NCI-H524 (cell line): ENCODE results near the gene PICK1.
"Not testable (repeated sequence)": the region's sequence is repeated elsewhere in the genome, so short reads cannot be mapped to it uniquely, and the experiment has no call there.

Source experiments
- DNase-seq, 2 experiments: peaks; one replicate each; lab custom pipeline; 2025; lab: John Stamatoyannopoulos, UW

PICK1 gene

DNA sequence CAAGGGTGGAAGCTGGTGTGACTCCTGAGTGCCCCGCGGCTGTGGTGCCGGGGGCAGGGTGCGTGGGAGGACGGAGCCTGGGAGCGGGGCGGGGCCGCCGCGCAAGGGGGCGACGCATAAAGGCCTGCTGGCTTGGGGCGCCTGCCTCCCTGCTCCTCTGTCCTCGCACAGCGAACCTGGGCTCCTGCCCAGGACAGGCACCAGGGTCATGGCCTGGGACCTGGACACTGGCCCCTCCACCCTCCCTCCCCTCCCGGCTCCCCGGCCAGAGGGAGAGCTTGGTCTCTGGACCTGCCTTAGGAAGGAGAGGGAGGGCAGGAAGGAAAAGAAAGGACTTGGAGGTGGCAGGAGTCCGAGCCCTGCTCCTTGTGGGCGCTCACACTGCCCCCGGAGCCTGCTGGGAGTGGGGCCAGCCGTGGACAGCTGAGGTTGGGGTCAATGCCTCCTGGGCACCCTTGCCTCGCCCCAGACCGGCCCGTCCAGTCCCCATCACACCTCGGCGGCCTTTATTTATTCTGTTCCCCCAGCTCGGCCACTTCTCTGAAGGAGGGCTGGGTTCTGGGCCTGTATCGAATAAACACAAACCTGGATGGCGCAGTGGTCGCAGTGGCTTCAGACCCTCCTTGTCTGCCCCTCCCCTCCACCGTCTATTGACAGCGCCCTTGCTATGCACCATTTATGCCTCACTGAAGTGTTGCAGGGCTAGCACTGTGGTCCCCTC, 18.1 kb downstream of the PICK1 start:
- DNase-seq, result no peak

- DNase-seq, result no peak
These were observed 18.8 kb downstream of the PICK1 start for GRCh38 chr22:38075961-38076360.

DNA sequence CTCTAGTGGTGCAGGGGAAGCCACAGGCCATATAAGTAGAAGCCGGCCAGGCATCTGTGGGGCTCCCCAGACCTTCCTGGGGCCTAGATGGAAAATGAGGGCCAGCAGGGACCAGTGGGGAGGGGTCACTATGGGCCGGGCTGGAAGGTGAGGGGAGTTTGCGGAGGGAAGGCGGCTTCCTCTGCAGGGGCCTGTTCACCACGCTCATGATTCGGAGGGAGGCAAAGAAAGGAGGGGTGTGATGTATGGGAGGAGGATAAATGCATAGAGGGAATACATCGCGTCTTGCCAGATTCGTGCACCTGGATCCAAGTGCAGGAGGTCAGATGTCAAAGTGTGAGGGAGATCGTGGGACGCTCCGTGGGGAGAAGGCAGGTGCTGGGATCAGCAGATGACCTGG, 19.9 kb downstream of the PICK1 start:
- DNase-seq, result no peak

GRCh38 chr22:38077595-38077994, 20.4 kb downstream of the PICK1 start:
- no peak for DNase-seq

GRCh38 chr22:38078046-38078840, 21.0 kb downstream of the PICK1 start:
- DNase-seq, result no peak

DNA sequence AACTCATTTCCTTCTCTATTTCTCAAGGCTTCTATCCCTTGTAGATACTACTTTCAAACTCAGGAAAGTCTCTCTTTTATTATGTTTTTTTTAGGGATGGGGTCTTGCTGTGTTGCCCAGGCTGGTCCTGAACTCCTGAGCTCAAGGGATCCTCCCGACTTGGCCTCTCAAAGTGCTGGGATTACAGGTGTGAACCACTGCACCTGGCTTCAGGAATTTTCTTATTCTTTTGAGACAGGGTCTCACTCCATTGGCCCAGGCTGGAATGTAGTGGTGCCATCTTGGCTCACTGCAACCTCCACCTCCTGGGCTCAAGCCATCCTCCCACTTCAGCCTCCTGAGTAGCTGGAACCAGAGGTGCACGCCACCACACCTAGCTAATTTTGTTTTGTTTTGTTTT, 22.0 kb downstream of the PICK1 start:
- DNase-seq, result not testable (repeated sequence)

DNA sequence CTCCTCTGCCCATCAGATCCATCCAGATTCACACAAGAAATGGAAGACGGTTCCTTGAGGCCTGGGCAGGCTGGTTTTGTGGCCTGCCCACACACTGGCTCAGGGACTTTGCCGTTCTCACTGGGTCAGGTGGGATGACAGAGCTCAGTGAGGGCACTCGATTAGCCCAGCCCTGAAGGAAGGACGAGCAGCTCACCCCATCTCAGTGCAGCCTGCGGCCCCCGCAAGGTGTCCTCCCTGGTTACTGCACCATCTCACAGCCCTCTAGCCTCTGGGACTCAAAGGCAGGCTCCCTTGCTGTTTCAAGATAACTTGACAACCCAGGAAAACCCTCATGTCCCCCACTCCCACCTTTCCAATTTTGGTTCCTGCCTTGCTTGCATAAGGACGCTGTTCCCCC, 22.6 kb downstream of the PICK1 start:
- no peak for DNase-seq

DNA sequence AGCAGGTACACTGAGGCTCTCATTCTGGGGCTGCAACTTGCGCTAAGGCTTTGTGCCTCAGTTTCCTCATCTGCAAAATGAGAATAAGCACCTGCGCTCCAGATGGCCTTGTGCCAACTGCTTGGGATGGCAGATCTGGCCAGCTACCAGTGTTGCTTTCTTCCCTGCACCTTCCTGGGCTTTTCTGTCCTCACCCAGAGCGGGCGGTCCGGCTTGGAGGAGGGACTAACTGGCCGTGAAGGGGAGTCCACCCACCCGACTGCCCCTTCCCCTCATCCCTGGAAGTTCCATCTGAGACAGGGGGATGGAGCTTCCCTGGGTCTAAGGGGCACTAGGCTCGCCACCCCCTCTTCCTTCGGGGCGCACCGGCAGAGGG, 23.3 kb downstream of the PICK1 start:
- DNase-seq, result no peak

DNA sequence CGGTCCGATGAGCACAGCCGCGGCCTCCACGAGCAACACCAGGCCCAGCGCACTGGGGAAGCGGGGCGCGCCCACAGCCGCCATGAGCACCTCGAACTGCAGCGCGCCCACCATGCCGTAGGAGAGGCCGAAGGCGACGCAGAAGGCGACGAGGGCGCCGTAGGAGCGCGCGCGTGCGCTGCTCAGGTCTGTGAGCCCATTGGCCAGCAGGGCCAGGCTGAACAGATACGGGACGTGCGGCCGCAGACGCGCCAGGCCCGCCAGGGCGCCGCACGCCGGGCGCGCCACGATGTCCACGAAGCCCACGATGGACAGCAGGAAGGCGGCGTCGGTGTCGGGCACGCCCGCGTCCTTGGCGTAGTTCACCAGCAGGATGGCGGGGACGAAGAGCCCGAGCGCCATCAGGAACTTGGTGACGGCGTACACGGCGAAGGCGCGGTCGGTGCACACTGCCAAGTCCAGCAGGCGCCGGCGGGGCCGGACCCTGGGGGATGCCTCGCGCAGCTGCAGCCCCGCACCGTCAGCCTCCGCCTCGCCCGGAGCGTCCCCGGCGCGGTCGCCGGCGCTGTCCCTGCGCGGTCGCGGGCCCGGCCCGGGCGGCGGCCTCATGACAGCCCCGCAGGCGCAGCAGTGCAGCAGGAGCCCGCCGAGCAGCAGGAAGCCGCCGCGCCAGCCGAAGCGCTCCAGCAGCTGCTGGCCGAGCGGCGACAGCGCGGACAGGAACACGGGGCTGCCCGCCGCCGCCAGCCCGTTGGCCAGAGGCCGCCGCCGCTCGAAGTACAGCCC, 23.8 kb downstream of the PICK1 start:
- DNase-seq, result no peak

GRCh38 chr22:38081636-38081940, 24.4 kb downstream of the PICK1 start:
- no peak for DNase-seq

DNA sequence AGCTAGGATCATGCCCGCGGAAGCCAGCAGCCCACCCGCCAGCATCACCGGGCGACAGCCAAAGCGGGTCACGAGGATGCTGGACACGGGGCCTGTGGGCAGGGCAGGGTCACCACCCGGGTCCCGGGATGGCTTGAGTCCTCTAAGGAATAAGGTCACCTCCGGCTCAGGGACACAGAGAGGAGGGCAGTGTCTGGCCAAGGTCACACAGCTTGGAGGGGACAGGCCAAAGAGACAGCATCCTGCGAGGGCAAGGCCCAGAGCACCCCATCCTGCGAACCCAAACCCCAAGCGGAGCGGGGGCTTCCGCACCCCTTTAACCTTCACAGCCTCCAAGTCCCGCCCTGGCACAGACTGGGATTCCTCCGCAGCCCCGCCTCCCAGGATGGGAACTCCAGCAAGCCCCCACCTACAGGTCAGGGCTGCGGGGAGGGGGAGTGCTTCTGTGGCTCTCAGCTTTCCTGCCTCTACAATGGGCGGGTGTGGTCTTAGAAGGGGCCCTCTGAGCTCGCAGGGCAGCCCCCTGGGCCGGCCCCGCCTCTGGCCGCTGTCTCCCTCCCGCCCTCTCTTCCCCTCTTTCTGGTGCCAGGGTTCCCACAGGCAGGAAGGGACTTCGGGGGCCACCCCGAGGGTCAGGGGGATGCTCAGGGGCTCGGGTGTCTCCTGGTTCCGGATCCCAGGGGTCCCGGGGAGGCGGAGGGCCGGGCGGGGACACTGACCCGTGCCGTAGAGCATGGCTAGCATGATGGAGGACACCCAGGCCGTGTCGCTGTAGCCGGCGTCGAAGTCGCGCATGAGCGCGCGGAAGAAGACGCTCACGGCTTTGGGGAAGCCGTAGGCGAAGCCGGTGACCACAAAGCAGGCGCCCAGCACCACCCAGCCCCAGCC, 25.0 kb downstream of the PICK1 start:
- DNase-seq, result no peak

- DNase-seq, result no peak
These were observed 25.9 kb downstream of the PICK1 start for GRCh38 chr22:38082986-38083710.

DNA sequence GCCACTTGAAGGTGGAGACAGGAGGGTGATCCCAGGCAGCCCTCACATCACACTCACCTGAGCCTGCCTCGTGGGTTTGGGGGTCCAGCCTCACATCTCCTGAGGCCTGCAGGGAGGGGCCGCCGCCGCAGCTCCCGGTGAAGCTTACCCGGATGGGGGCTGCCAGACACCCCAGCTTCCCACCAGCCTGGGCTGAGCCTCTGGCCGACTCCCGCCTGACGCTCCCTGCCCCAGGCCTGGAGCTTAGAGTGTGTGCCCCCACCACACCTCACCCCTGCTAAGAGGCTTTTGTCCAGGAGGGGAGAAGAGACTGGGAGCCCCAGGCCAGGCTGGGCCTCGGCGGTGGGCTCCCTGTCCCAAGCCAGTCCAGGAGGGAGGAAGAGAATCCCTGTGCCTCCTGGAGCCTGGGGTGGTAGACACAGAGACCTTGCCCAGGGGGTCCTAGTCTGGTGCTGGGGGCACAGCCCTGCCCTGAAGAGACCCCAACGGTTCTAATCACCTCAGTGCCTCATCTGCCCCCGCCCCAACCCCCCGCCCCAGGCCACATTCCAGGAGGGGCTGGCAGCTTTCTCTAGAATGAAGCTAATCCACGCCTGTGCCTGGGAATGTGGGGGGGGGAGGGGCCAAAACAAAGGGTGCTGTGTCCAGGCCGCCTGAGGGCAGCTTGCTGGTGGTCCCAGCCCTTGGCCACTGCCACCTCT, 26.9 kb downstream of the PICK1 start, which contains the start of gene SLC16A8:
Gene SLC16A8 (minus strand): TSS at position 254 of the 701 bp plus-strand sequence. CDS start 1,311 bp downstream, outside the sequence.
- DNase-seq, result no peak

DNA sequence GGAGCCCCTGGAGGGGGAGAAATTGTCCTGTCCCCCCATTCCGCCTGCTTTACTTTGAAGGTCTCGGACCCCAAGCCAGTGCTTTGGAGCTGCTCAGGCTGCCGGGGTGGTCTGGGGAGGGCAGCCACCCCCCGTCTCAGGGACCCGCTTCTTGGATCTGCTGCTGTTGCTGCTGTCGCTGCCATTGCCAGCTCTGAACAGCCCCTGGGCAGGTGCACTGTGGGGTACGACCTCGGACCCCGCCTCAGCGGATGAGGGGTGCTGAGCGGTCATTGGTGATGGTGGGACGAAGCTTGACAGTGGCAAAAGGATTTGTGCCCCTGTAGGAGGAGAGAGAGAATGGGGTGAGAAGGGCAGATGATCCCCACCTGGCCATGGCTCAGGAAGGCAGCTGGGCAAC, 27.9 kb downstream of the PICK1 start:
- no peak for DNase-seq

DNA sequence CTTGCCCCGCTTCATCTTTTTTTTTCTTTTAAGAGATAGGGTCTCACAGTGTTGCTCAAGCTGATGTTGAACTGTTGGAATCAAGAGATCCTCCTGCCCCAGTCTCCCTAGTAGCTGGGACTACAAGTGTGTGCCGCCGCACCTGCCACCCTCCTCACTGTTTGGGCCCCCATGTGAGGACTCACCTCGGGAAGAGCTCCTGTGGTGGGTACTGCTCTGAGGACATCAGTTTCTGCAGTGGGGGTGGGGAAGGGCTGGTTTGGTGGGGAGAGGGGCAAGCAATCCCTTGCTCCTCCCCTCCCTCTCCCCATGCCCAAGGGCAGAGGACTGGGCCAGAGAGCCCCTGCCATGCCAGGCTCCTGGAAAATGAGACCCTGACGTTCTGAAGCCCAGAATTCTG, 28.3 kb downstream of the PICK1 start:
- DNase-seq, result no peak

DNA sequence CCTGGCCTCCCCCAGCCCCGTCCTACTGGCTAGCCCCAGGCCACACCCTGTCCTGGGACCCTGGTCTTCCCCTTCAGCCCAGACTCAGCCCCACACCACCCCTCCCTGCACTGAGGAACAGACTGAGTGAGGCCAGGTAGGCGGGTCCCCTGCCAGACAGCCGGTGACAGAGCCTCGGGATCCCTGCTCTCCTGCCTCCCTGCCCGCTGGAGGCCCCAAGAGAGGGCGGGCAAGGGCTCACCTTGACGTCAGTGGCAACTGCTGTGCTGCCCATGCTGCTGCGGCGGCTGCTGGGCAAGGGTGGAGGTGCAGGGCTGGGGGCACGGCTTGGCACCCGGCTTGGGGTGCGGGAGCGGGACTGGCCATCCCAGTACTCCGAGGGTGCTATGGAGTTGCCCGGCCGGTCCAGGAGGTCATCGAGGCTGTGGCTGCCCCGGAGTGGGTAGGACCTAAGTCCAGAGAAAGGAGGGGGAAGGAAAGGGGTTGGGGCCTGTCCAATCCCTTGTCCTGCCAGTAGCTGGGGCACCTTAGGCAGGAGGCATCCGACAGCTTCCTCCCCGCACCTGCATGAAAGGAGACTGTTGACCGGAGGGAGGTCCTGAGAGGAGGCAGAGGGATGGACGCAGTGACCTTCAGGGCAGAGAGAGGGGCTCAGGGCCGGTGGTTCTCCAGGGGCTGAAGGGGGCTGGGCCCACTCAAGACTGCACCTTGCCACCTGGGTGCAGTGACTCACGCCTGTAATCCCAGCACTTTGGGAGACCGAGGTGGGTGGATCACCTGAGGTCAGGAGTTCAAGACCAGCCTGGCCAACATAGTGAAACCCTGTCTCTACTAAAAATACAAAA, 29.0 kb downstream of the PICK1 start:
- no peak for DNase-seq

DNA sequence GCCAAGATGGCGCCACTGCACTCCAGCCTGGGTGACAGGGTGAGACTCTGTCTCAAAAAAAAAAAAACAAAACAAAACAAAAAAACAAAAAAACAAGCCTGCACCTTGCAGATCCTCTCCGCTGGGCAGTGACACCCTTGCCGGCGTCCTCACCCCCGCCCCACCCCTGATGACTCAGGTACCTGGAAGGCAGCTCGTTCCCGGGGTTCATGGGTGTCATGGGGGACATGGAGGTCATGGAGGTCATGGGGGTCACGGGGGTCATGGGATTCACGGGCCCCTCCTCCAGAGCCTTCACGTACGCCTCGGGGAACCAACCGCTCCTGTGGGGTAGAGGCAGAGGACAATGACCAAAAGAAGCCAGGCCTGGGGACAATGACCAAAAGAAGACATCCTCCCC, 29.7 kb downstream of the PICK1 start:
- no peak for DNase-seq

- no peak for DNase-seq
These were observed 30.7 kb downstream of the PICK1 start for GRCh38 chr22:38087855-38088254.

- no peak for DNase-seq
These were observed 31.6 kb downstream of the PICK1 start for GRCh38 chr22:38088629-38089473.
